ENCODE results near the gene RNF7.

DNA sequence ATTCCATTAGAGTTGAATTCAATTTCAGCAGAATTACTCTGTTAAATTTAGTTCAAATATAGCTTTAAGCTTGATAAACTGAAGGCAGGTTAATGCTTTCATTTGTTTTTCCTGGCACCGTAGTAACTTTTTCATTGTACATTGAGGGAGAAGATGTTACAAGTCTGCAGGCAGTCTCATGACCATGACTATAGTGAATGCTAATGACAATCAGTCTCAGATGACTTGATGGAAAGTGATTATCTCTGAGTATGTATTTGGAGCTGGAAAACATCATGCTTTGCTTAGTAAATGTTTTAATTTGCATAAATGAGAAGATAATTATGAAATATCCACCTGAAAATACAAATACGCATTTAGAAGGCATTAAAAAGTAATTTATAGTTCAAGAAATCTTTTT is 16.0 kb upstream of the RNF7 start:
- TF ChIP-seq, protein P1, sequence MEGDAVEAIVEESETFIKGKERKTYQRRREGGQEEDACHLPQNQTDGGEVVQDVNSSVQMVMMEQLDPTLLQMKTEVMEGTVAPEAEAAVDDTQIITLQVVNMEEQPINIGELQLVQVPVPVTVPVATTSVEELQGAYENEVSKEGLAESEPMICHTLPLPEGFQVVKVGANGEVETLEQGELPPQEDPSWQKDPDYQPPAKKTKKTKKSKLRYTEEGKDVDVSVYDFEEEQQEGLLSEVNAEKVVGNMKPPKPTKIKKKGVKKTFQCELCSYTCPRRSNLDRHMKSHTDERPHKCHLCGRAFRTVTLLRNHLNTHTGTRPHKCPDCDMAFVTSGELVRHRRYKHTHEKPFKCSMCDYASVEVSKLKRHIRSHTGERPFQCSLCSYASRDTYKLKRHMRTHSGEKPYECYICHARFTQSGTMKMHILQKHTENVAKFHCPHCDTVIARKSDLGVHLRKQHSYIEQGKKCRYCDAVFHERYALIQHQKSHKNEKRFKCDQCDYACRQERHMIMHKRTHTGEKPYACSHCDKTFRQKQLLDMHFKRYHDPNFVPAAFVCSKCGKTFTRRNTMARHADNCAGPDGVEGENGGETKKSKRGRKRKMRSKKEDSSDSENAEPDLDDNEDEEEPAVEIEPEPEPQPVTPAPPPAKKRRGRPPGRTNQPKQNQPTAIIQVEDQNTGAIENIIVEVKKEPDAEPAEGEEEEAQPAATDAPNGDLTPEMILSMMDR (IDR thresholded peaks at IDR 0.05; ENCODE audit: low read depth, low read length, missing input control) = no peak
- TF ChIP-seq, protein P2, sequence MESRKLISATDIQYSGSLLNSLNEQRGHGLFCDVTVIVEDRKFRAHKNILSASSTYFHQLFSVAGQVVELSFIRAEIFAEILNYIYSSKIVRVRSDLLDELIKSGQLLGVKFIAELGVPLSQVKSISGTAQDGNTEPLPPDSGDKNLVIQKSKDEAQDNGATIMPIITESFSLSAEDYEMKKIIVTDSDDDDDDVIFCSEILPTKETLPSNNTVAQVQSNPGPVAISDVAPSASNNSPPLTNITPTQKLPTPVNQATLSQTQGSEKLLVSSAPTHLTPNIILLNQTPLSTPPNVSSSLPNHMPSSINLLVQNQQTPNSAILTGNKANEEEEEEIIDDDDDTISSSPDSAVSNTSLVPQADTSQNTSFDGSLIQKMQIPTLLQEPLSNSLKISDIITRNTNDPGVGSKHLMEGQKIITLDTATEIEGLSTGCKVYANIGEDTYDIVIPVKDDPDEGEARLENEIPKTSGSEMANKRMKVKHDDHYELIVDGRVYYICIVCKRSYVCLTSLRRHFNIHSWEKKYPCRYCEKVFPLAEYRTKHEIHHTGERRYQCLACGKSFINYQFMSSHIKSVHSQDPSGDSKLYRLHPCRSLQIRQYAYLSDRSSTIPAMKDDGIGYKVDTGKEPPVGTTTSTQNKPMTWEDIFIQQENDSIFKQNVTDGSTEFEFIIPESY (IDR thresholded peaks at IDR 0.05) = no peak
- no peak for TF ChIP-seq GABPA (IDR thresholded peaks at IDR 0.05 in 1 of 2, conservative IDR thresholded peaks at IDR 0.05 in 1 of 2)
- TF ChIP-seq RAD21 (IDR thresholded peaks at IDR 0.05) = no peak
- TF ChIP-seq, protein P3, sequence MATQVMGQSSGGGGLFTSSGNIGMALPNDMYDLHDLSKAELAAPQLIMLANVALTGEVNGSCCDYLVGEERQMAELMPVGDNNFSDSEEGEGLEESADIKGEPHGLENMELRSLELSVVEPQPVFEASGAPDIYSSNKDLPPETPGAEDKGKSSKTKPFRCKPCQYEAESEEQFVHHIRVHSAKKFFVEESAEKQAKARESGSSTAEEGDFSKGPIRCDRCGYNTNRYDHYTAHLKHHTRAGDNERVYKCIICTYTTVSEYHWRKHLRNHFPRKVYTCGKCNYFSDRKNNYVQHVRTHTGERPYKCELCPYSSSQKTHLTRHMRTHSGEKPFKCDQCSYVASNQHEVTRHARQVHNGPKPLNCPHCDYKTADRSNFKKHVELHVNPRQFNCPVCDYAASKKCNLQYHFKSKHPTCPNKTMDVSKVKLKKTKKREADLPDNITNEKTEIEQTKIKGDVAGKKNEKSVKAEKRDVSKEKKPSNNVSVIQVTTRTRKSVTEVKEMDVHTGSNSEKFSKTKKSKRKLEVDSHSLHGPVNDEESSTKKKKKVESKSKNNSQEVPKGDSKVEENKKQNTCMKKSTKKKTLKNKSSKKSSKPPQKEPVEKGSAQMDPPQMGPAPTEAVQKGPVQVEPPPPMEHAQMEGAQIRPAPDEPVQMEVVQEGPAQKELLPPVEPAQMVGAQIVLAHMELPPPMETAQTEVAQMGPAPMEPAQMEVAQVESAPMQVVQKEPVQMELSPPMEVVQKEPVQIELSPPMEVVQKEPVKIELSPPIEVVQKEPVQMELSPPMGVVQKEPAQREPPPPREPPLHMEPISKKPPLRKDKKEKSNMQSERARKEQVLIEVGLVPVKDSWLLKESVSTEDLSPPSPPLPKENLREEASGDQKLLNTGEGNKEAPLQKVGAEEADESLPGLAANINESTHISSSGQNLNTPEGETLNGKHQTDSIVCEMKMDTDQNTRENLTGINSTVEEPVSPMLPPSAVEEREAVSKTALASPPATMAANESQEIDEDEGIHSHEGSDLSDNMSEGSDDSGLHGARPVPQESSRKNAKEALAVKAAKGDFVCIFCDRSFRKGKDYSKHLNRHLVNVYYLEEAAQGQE (IDR thresholded peaks at IDR 0.05) = no peak
- no peak for TF ChIP-seq TAF1 (conservative IDR thresholded peaks at IDR 0.05)
